Liver (tissue), 3 donors: ENCODE results near the gene ELL2.

Experiments
- EGR1 ChIP-seq, 2 donors: IDR thresholded peaks; 2 replicates each; pipeline ENCODE4 v1.6.1; 2016 to 2018; ENCODE audit warnings: antibody characterized with exemption in 2 of 2, low read depth in 2 of 2
- FOXA1 ChIP-seq: IDR thresholded peaks from 2 replicates; pipeline ENCODE4 v1.6.1; 2016; ENCODE audit warnings: antibody characterized with exemption
- HNF4A ChIP-seq, 2 donors: conservative IDR thresholded peaks; 2 replicates each; pipeline ENCODE4 v1.6.1; 2016; ENCODE audit warnings: antibody characterized with exemption in 2 of 2, mild to moderate bottlenecking in 2 of 2
- JUND ChIP-seq, 2 donors: IDR thresholded peaks; 2 replicates each; pipeline ENCODE4 v1.6.1; 2016; ENCODE audit warnings: antibody characterized with exemption in 2 of 2
- MAX ChIP-seq: IDR thresholded peaks from 2 replicates; pipeline ENCODE4 v1.6.1; 2016; ENCODE audit warnings: antibody characterized with exemption
- RAD21 ChIP-seq, 2 donors: IDR thresholded peaks; 2 replicates each; pipeline ENCODE4 v1.6.1; 2016; ENCODE audit warnings: antibody characterized with exemption in 2 of 2, mild to moderate bottlenecking in 2 of 2
- TAF1 ChIP-seq: conservative IDR thresholded peaks from 2 replicates; pipeline ENCODE4 v1.6.1; 2016; ENCODE audit warnings: antibody characterized with exemption, mild to moderate bottlenecking
- YY1 ChIP-seq: IDR thresholded peaks from 2 replicates; pipeline ENCODE4 v1.6.1; 2016; ENCODE audit warnings: antibody characterized with exemption, mild to moderate bottlenecking
- ZBTB33 ChIP-seq: IDR thresholded peaks from 2 replicates; pipeline ENCODE4 v1.6.1; 2016; ENCODE audit warnings: antibody characterized with exemption
- TF ChIP-seq, protein P1 (sequence below): fragments of 150-350 bp; IDR thresholded peaks from 2 replicates; pipeline ENCODE4 v1.5.1; 2017; ENCODE audit warnings: improper control_type of control experiment, low read depth, low read length; ENCODE audit not compliant: missing input control
- TF ChIP-seq, protein P2 (sequence below): IDR thresholded peaks from 2 replicates; pipeline ENCODE4 v1.6.1; 2016; ENCODE audit warnings: antibody characterized with exemption
- donor health status: healthy.
- donor health status: healthy.

GRCh38 chr5:95863383-95863757 is 98.3 kb downstream of the ELL2 start:
- TF ChIP-seq MAX (peak; percentile 54), TAF1 (no peak), FOXA1 (peak; percentile 68), EGR1 (IDR thresholded peaks at IDR 0.05; ENCODE audit: low read depth in 2 of 2) (peak in 1 of 2 donors; percentile 21), RAD21 (IDR thresholded peaks at IDR 0.05) (peak; percentile 46 to 66), YY1 (peak; percentile 95), ZBTB33 (peak; percentile 39), HNF4A (conservative IDR thresholded peaks at IDR 0.05) (peak; percentile 53 to 63), JUND (IDR thresholded peaks at IDR 0.05) (peak in 1 of 2 donors; percentile 58)
- TF ChIP-seq, protein P1, sequence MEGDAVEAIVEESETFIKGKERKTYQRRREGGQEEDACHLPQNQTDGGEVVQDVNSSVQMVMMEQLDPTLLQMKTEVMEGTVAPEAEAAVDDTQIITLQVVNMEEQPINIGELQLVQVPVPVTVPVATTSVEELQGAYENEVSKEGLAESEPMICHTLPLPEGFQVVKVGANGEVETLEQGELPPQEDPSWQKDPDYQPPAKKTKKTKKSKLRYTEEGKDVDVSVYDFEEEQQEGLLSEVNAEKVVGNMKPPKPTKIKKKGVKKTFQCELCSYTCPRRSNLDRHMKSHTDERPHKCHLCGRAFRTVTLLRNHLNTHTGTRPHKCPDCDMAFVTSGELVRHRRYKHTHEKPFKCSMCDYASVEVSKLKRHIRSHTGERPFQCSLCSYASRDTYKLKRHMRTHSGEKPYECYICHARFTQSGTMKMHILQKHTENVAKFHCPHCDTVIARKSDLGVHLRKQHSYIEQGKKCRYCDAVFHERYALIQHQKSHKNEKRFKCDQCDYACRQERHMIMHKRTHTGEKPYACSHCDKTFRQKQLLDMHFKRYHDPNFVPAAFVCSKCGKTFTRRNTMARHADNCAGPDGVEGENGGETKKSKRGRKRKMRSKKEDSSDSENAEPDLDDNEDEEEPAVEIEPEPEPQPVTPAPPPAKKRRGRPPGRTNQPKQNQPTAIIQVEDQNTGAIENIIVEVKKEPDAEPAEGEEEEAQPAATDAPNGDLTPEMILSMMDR = no peak
- TF ChIP-seq, protein P2, sequence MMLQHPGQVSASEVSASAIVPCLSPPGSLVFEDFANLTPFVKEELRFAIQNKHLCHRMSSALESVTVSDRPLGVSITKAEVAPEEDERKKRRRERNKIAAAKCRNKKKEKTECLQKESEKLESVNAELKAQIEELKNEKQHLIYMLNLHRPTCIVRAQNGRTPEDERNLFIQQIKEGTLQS = no peak
